Testis (tissue), 2 donors: Measurements from ENCODE around the gene TOMM7.

Experiments
- POLR2A ChIP-seq: fragments of 450-650 bp; IDR thresholded peaks from one replicate; pipeline ENCODE4 v1.6.1; 2017; ENCODE audit warnings: antibody characterized with exemption, mild to moderate bottlenecking, moderate library complexity
- TF ChIP-seq, protein P1 (sequence below), 3 experiments: fragments of 450-650 bp in 2 of 3; fragments of 200-600 bp in 1 of 3; sonication (generic) in 1 of 3; IDR thresholded peaks; one replicate each; pipeline ENCODE4 v1.5.1; 2016 to 2019; ENCODE audit warnings: antibody characterized with exemption in 3 of 3, mild to moderate bottlenecking in 2 of 3, moderate library complexity in 1 of 3

DNA sequence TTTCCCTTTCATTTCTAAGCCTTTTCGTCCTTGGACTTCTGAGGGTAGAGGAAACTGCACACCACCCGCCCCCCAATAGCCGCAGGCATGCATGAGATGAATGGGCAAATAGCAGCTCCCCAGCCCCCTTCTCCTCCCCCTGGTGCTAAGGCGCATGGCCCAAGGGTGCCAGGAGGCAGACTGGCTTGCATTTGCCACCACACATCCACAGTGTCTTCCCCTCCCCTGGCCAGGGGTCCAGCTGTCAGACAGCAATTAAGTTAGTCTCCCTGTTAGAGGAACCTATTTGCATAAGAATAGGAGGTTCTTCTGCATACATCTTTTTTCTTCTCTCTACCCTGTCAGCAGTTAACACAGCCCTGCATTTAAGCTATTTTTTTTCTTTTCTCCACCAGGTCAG is 20.2 kb downstream of the TOMM7 start:
- TF ChIP-seq, protein P1, sequence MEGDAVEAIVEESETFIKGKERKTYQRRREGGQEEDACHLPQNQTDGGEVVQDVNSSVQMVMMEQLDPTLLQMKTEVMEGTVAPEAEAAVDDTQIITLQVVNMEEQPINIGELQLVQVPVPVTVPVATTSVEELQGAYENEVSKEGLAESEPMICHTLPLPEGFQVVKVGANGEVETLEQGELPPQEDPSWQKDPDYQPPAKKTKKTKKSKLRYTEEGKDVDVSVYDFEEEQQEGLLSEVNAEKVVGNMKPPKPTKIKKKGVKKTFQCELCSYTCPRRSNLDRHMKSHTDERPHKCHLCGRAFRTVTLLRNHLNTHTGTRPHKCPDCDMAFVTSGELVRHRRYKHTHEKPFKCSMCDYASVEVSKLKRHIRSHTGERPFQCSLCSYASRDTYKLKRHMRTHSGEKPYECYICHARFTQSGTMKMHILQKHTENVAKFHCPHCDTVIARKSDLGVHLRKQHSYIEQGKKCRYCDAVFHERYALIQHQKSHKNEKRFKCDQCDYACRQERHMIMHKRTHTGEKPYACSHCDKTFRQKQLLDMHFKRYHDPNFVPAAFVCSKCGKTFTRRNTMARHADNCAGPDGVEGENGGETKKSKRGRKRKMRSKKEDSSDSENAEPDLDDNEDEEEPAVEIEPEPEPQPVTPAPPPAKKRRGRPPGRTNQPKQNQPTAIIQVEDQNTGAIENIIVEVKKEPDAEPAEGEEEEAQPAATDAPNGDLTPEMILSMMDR (IDR thresholded peaks at IDR 0.05) = no peak
- TF ChIP-seq POLR2A = no peak
